ENCODE results near the gene GPR75. TPM values are rescaled to one million over a fixed set of nuclear protein-coding genes. Genes with fewer than 3 reads are reported as not detected.

Gene GPR75
- total and polyA plus RNA-seq, 2 of the 13 experiments (the other 11 are each of a cell fraction or from before 2014, with no cell fraction given): 3.3 to 4.1 TPM

- Histone ChIP-seq H4K20me1 (ENCODE audit: insufficient read depth, low read length) (no peaks in the 10 kb centered on the region), H3K9me3 (ENCODE audit: low read length) (no peaks in the 10 kb centered on the region), H3K36me3 (replicated peaks in 1 of 2; ENCODE audit: control insufficient read depth in 1 of 2, insufficient read depth in 2 of 2, low read length in 2 of 2) (no peaks in the 10 kb centered on the region), H3K9ac (ENCODE audit: insufficient read depth, low read depth, low read length) (no peak overlapping the region), H3K4me3 (replicated peaks in 1 of 3; ENCODE audit: insufficient read depth in 1 of 3, low read depth in 2 of 3, low read length in 3 of 3) (no peak overlapping the region), H3K4me2 (ENCODE audit: low read depth, low read length) (no peak overlapping the region), H3K27me3 (ENCODE audit: control insufficient read depth in 1 of 2, insufficient read depth in 2 of 2, low read length in 2 of 2) (no peaks in the 10 kb centered on the region), H3K4me1 (ENCODE audit: insufficient read depth, low read length) (peaks cover 10% of the 10 kb centered on the region), H3K27ac (ENCODE audit: extremely low read length, insufficient read depth, low read length) (no peak overlapping the region), H3K79me2 (ENCODE audit: insufficient read depth, low read length) (no peaks in the 10 kb centered on the region), H2AFZ (ENCODE audit: low read length) (no peak overlapping the region)
- intact Hi-C loops (cut with micrococcal nuclease; ENCODE audit: unreplicated experiment): no loop called here
- in situ Hi-C loops (cut with HindIII; ENCODE audit: extremely low pct_ligation_motif_present, low pct_unique_long_range_greater_than_20kb): no loop called here
- ATAC-seq (no peak), DNase-seq (ENCODE audit: low spot score) (no peak), FAIRE-seq (no peak)
- POLR2A ChIA-PET: no interaction called here
- WGBS (ENCODE audit: low lambda C conversion rate): 95% methylated on average over 3 of the region's 3 CpGs
- CTCF ChIA-PET (ENCODE audit: low intra/inter-chr PET ratio, low total read pairs): no interaction called here
- BruUV-seq (replicated peaks): no TSS peak
- no peak for TF ChIP-seq ZNF256 (CRISPR knock-in tag; conservative IDR thresholded peaks at IDR 0.05)
- TF ChIP-seq ZNF782 (CRISPR knock-in tag; IDR thresholded peaks at IDR 0.05; ENCODE audit: borderline replicate concordance): no peak
- TF ChIP-seq ZBTB39 (CRISPR knock-in tag; IDR thresholded peaks at IDR 0.05): no peak
- TF ChIP-seq, protein P1, sequence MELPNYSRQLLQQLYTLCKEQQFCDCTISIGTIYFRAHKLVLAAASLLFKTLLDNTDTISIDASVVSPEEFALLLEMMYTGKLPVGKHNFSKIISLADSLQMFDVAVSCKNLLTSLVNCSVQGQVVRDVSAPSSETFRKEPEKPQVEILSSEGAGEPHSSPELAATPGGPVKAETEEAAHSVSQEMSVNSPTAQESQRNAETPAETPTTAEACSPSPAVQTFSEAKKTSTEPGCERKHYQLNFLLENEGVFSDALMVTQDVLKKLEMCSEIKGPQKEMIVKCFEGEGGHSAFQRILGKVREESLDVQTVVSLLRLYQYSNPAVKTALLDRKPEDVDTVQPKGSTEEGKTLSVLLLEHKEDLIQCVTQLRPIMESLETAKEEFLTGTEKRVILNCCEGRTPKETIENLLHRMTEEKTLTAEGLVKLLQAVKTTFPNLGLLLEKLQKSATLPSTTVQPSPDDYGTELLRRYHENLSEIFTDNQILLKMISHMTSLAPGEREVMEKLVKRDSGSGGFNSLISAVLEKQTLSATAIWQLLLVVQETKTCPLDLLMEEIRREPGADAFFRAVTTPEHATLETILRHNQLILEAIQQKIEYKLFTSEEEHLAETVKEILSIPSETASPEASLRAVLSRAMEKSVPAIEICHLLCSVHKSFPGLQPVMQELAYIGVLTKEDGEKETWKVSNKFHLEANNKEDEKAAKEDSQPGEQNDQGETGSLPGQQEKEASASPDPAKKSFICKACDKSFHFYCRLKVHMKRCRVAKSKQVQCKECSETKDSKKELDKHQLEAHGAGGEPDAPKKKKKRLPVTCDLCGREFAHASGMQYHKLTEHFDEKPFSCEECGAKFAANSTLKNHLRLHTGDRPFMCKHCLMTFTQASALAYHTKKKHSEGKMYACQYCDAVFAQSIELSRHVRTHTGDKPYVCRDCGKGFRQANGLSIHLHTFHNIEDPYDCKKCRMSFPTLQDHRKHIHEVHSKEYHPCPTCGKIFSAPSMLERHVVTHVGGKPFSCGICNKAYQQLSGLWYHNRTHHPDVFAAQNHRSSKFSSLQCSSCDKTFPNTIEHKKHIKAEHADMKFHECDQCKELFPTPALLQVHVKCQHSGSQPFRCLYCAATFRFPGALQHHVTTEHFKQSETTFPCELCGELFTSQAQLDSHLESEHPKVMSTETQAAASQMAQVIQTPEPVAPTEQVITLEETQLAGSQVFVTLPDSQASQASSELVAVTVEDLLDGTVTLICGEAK (IDR thresholded peaks at IDR 0.05): no peak
- TF ChIP-seq, protein P1 (CRISPR knock-in tag; IDR thresholded peaks at IDR 0.05): no peak
- TF ChIP-seq SP4 (CRISPR knock-in tag; IDR thresholded peaks at IDR 0.05): no peak
- TF ChIP-seq ZNF790 (CRISPR knock-in tag; IDR thresholded peaks at IDR 0.05; ENCODE audit: borderline replicate concordance): no peak
- no peak for TF ChIP-seq LRRFIP1 (CRISPR knock-in tag; conservative IDR thresholded peaks at IDR 0.05)
- TF ChIP-seq RELA (CRISPR knock-in tag; IDR thresholded peaks at IDR 0.05): no peak
- TF ChIP-seq FLYWCH1 (CRISPR knock-in tag; IDR thresholded peaks at IDR 0.05): no peak
- TF ChIP-seq RBM39 (IDR thresholded peaks at IDR 0.05; ENCODE audit: low read depth, low read length, poor library complexity, severe bottlenecking): no peak
- no peak for TF ChIP-seq ZFX (CRISPR knock-in tag; IDR thresholded peaks at IDR 0.05; ENCODE audit: low read depth)
Observed at GRCh38 chr2:53842891-53843290, 16.9 kb downstream of the GPR75 start.
